Skin of body (tissue), 2 donors: ENCODE results near the gene GPC6. TPM values are rescaled to one million over a fixed set of nuclear protein-coding genes. Genes with fewer than 3 reads are reported as not detected.

Experiments used
- DNase-seq: peaks from one replicate; lab custom pipeline; 2025; lab: John Stamatoyannopoulos, UW
- total RNA-seq: library from RNA; depleted of rRNA; stranded (reverse); fragments of >200 nt; gene quantifications from one replicate; pipeline ENCODE4 v1.2.3, GENCODE V29; 2014

The GPC6 gene
- total RNA-seq, 1 donor from 2014 or later, result 10.9 TPM

DNA sequence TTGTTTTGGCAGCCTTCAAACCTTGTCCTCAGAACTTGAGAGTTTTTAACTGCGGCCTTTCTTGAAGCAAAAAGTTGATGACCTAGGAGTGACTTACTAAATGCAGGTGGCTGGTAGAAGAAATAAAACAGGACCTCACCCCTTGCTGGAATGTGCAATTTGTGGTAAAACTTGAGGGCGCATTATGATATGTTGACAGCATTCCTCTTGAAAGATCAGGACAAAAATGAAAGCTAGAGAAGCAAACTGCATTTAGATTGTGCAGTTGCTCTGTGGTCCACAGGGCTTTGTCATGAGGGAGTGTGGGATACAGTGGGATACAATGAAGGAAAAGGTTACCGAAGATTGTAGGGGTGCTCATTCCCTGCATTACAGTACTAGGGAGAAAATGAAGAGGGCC lies 504.2 kb downstream of the GPC6 start:
- DNase-seq, result no peak

DNA sequence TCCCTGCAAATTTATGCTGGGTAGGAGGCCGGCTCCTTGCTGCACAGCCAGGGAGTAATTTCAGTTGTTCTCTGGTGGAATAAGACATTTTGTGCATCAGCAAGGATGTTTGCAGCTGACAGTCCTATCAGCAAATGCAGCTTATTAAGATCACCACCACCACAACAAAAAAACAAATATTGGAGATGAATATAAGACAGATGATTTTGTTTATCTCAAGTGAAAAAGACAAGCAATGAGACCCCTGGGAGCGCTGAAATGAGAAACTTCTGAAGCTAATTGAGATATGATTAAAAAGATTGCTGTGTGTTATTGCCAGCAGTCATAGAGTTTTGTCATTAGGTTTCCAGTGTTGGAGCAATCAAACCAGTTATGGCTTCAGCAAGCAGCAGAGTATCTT lies 505.6 kb downstream of the GPC6 start:
- DNase-seq, result no peak

DNA sequence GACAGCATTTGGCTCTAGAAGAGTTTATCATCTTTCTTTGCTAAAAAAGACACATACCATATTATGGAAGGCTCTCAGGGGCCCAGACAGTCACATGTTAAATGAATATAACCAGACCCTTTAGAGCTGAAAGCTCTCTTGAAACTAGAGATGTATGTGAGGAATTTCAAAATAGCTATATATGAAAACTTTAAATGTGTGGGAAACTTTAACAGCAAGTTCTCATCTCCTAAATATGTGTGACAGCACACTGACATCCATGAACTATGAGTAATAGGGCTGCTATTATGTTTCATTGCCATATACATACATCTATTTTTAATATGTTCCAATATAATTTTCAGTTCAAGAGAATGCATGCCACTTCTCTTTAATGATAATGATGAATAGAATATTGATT lies 509.5 kb downstream of the GPC6 start:
- peak; percentile 6 for DNase-seq

- no peak for DNase-seq
These were observed 510.3 kb downstream of the GPC6 start for GRCh38 chr13:93736909-93737308.

GRCh38 chr13:93740334-93740733 lies 513.7 kb downstream of the GPC6 start:
- no peak for DNase-seq

- DNase-seq, result no peak
These were observed 517.4 kb downstream of the GPC6 start for GRCh38 chr13:93744033-93744432.

GRCh38 chr13:93744886-93745285 lies 518.3 kb downstream of the GPC6 start:
- no peak for DNase-seq

GRCh38 chr13:93745884-93746283 lies 519.3 kb downstream of the GPC6 start:
- DNase-seq, result no peak

- no peak for DNase-seq
These were observed 520.0 kb downstream of the GPC6 start for GRCh38 chr13:93746589-93746988.

DNA sequence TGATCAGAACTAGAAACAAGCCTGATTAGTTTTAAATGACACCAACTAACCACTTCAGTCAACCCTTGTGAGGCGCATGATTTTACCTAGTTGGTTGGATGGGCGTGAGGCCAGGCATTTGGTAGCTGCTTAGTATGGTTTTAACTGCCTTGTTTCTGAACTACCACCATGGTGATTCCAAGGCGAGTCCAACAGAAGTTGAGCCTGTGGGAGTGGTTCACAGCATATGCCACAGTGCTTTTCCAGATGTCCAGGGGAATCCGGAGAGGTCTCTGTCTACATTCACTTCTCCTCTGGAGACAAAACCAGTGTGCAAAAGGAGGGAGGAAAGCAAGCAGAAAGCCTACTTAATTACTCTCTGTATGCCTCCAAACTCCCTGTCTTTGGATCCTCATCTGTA lies 524.1 kb downstream of the GPC6 start:
- no peak for DNase-seq

DNA sequence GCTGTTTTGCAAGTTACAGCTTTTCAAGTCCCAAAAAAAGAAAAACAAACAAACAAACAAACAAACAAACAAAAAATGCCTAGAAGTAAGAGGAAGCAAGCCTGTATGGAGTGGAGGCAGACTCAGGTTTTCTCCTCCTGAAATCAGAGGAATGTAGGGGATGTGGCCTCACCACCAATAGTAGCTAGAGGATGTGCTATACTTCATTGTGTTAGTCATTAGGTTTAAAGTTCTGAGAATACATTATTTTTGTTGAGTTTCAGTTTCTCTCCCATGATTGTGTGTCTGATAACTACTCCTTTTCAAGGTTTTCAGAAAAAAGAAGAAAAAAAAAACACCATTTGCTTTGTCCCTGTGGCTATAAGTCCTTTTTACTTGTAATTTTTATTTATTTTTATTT lies 524.5 kb downstream of the GPC6 start:
- DNase-seq, result no peak

- no peak for DNase-seq
These were observed 525.9 kb downstream of the GPC6 start for GRCh38 chr13:93752541-93752940.

GRCh38 chr13:93753639-93754038 lies 527.0 kb downstream of the GPC6 start:
- no peak for DNase-seq

DNA sequence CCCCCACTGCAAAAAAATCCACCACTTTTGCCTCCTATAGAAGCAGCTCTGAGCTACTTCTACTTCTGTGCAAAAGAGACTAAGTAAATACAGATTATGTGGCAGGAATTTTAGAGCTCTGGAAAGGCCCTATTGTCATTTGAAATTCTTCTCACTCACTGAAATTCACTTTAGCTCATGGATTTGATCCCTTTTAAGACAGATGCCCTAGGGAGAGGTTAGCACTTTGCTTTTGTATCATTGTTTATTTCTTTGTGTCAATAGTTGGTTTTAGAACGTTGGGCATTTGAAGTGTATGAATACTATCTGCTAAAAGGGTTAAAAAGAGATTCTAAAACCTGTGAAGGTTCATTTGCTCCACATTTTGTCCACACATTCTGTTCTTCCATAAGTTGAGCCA lies 528.7 kb downstream of the GPC6 start:
- no peak for DNase-seq

DNA sequence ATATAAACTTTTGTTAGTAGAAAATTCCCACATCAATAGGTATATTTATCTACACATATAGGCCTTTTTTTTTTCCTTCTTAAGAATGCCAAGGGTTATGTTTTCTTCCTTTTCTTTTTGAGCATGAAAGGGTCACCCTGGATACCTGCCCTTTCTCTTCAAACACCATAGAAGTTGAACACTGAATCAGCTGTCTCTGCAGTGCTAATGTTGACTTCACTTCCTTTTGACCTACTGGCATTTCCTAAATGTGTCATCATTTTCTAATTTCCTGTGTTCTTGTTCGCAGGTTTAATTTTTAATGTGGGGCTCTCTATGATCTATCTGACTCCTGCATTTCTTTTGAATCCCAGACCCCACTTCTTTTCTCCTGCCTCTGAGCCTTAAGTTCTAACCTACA lies 532.0 kb downstream of the GPC6 start:
- DNase-seq, result no peak

- no peak for DNase-seq
These were observed 536.3 kb downstream of the GPC6 start for GRCh38 chr13:93762708-93763426.

GRCh38 chr13:93765062-93765461 lies 538.5 kb downstream of the GPC6 start:
- DNase-seq, result no peak

DNA sequence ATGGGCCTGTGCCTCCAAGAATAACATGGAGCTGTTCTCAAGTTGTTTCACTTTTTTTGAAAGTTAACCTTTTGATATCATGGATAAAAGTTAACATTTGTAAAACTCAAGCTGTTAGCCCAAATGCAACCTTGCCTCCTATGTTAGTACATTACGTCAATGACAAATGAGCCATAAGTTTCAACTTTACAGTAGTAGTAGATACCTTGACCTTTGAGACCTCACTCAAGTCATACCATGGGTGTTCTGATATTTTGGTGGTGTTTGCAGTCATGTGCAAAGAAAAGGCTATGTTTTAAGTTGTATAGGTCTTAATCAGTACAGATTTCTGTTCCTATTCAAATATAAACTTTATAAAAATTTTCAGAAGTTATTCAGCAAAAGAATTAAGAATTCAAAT lies 539.2 kb downstream of the GPC6 start:
- no peak for DNase-seq

DNA sequence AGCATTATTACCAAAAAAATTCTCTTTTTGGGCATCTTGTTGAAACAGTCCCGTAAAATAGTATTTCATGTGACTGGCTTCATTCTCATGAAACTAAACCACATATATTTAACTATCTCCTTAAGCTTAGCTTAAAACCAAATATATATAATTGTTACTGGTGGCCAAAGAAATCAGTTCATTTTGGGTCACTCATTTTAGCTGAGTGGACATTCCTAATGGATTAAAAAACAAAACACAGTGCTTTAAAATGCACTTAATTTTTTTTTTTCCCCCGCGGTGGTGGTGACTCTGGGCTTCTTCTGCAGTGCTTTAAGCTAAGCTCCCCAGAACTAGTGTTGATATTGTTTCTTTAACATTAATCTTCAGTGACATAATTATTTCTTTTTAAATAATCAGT lies 540.1 kb downstream of the GPC6 start:
- DNase-seq, result no peak

DNA sequence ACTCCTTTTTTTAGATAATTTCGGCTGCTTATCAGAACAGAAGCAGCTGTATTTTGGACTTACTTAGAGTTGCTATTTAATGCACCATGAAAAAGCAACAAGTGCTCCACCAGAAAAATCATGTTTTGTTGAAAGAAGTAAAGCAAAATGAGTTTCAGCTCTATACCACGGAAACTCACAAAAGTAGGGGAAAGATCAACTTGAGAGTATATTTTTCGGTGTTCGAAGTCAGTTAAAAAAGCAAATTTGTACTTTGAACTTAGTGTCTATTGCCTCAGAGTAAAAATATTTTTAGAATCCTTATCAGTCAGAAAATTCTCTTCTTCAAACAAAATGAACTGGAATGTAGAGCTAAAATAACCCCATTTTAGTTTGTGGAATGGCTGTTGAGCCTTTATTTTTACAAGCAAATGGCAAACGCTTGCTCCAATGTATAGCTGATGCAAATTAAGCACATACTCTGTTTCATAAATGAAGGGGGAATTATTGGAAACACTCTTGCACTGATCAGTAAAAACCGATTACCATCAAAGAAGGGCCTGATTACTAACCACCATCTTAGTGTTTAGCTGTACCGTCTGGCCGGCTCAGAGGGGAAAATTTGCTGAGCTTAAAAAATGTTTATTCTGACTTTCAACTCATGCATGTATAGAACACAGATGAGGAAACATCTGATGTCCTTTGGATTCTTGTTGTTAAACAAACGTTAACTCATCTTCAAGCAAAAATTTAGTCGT lies 540.7 kb downstream of the GPC6 start:
- no peak for DNase-seq

DNA sequence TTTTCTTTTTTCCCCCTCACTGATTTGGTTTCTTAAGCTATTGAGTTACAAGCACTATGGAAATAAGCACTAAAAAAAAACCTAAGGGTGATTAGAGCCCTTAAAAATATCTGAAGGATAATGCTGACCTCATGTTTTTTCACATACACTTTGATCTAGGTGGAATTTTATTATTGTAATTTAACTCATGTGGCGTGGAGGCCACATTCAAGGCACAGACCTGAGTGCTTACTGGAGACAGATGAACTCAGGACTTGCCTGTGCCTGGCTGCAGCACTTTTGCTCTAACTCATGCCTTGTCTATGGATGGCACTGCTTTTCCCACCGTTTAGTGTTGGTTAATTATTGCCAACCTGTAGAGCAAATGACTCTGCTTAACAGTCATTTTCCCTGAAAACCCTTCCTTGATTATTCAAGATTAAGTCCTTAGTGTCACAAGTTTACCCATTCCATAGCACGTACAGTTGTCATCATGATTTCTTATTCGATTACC lies 541.4 kb downstream of the GPC6 start:
- DNase-seq, result no peak

DNA sequence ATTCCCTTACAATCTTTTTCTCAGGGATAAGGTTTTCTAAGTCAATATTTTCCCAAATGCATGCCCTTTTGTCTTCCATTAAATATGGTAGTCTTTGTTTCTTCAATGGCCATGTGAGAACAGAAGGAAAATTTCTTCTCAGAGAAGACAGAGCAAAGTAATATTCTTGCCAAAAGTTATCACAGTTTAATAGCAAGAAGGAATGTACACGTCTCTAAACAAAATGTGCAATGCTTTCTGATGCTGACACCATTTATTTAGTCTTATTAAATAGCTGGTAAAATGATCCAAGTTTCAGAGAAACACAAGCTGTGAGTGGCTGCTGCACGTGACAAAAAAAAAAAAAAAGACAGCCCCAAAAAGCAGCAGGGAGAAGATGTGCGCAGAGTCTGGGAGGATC lies 542.5 kb downstream of the GPC6 start:
- DNase-seq, result no peak

DNA sequence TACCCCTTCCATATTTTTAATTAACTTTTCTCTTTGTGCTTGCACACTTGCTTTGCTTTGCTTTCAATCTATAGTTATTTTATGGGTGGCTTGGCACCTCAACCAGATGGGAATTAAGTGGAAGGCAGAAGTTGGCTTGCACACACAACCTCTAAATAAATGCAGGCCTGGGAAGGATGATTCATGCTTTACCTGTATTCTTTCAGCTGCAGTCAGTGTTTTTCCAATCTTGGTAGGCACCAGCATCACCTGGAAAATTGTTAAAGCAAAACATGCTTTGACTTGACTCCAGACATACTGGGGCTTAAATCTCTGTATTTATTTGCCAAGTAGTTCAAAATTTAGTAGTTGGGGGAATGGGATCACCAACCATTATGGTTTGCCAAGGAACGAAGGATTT lies 543.0 kb downstream of the GPC6 start:
- DNase-seq, result no peak
